Activated T-cell treated with anti-CD3 and anti-CD28 coated beads, Interleukin-2, amount 50 U/mL, for 4 hours (primary cell): ENCODE results near the gene ATF6B. TPM values are rescaled to one million over a fixed set of nuclear protein-coding genes. Genes with fewer than 3 reads are reported as not detected.
"Not testable (repeated sequence)": the region's sequence is repeated elsewhere in the genome, so short reads cannot be mapped to it uniquely, and the experiment has no call there.

Source experiments
- ATAC-seq, 2 donors: fragments of 200-7000 bp; cut with Tn5 transposase; one replicate each; pipeline ENCODE4 v1.10.0; 2021
- DNase-seq: peaks from one replicate; pipeline ENCODE4 v3.0.0-alpha.2; 2020
- H3K27me3 Mint-ChIP-seq: one replicate; pipeline ENCODE4 v1.8.0; 2021; ENCODE audit warnings: low read depth, mixed read lengths
- H3K36me3 Mint-ChIP-seq: one replicate; pipeline ENCODE4 v1.8.0; 2022; ENCODE audit warnings: mixed read lengths; ENCODE audit not compliant: insufficient read depth
- H3K4me1 Mint-ChIP-seq: one replicate; pipeline ENCODE4 v1.8.0; 2021; ENCODE audit warnings: low read depth, mixed read lengths
- H3K4me3 Mint-ChIP-seq: one replicate; pipeline ENCODE4 v1.8.0; 2021; ENCODE audit warnings: mild to moderate bottlenecking, moderate library complexity, mixed read lengths
- H3K9me3 Mint-ChIP-seq: one replicate; pipeline ENCODE4 v1.8.0; 2021; ENCODE audit warnings: mixed read lengths
- total RNA-seq, 3 donors: library from RNA; stranded (reverse); gene quantifications; one replicate each; pipeline ENCODE4 v1.2.1, GENCODE V29; 2021

ATF6B gene
- total RNA-seq, 3 donors from 2014 or later: 65.2 to 75.2 (median 67.2) TPM

- peaks cover 8% of the 10 kb centered on the region for H3K27me3 Mint-ChIP-seq
- no peaks in the 10 kb centered on the region for H3K9me3 Mint-ChIP-seq
- H3K4me1 Mint-ChIP-seq: no peaks in the 10 kb centered on the region
- no peak overlapping the region for H3K4me3 Mint-ChIP-seq
- ATAC-seq (no peak), DNase-seq (no peak)
- no peaks in the 10 kb centered on the region for H3K36me3 Mint-ChIP-seq
Measured at GRCh38 chr6:32079566-32080290, 48.3 kb downstream of the ATF6B start.

GRCh38 chr6:32076321-32076809 lies 51.7 kb downstream of the ATF6B start:
- Mint-ChIP-seq H3K4me1 (no peaks in the 10 kb centered on the region), H3K9me3 (no peaks in the 10 kb centered on the region), H3K4me3 (no peak overlapping the region), H3K27me3 (peaks cover 4% of the 10 kb centered on the region), H3K36me3 (no peaks in the 10 kb centered on the region)
- DNase-seq (no peak), ATAC-seq (no peak)

GRCh38 chr6:32075781-32076180 lies 52.3 kb downstream of the ATF6B start:
- Mint-ChIP-seq H3K4me3 (no peak overlapping the region), H3K36me3 (no peaks in the 10 kb centered on the region), H3K27me3 (peaks cover 4% of the 10 kb centered on the region), H3K4me1 (no peaks in the 10 kb centered on the region), H3K9me3 (no peaks in the 10 kb centered on the region)
- DNase-seq (no peak), ATAC-seq (no peak)

GRCh38 chr6:32074996-32075532 lies 53.0 kb downstream of the ATF6B start:
- no peaks in the 10 kb centered on the region for H3K36me3 Mint-ChIP-seq
- peaks cover 4% of the 10 kb centered on the region for H3K27me3 Mint-ChIP-seq
- no peak for DNase-seq
- no peaks in the 10 kb centered on the region for H3K4me1 Mint-ChIP-seq
- no peak for ATAC-seq
- no peak overlapping the region for H3K4me3 Mint-ChIP-seq
- H3K9me3 Mint-ChIP-seq: no peaks in the 10 kb centered on the region

GRCh38 chr6:32073613-32074012 lies 54.4 kb downstream of the ATF6B start:
- H3K9me3 Mint-ChIP-seq: no peaks in the 10 kb centered on the region
- H3K36me3 Mint-ChIP-seq: no peaks in the 10 kb centered on the region
- H3K4me1 Mint-ChIP-seq: no peaks in the 10 kb centered on the region
- DNase-seq (no peak), ATAC-seq (no peak)
- peaks cover 4% of the 10 kb centered on the region for H3K27me3 Mint-ChIP-seq
- H3K4me3 Mint-ChIP-seq: no peak overlapping the region

- no peak for DNase-seq
- no peak for ATAC-seq
- no peaks in the 10 kb centered on the region for H3K4me1 Mint-ChIP-seq
- no peaks in the 10 kb centered on the region for H3K9me3 Mint-ChIP-seq
- H3K27me3 Mint-ChIP-seq: peaks cover 4% of the 10 kb centered on the region
- H3K4me3 Mint-ChIP-seq: no peak overlapping the region
- no peaks in the 10 kb centered on the region for H3K36me3 Mint-ChIP-seq
Measured at GRCh38 chr6:32073101-32073500, 54.9 kb downstream of the ATF6B start.

- H3K27me3 Mint-ChIP-seq: peaks cover 4% of the 10 kb centered on the region
- H3K4me1 Mint-ChIP-seq: no peaks in the 10 kb centered on the region
- no peaks in the 10 kb centered on the region for H3K36me3 Mint-ChIP-seq
- ATAC-seq: no peak
- H3K9me3 Mint-ChIP-seq: no peaks in the 10 kb centered on the region
- DNase-seq: no peak
- H3K4me3 Mint-ChIP-seq: no peak overlapping the region
Measured at GRCh38 chr6:32070814-32071543, 57.1 kb downstream of the ATF6B start.

- ATAC-seq (no peak), DNase-seq (no peak)
- Mint-ChIP-seq H3K4me3 (no peak overlapping the region), H3K36me3 (no peaks in the 10 kb centered on the region), H3K9me3 (no peaks in the 10 kb centered on the region), H3K27me3 (peaks cover 3% of the 10 kb centered on the region), H3K4me1 (no peaks in the 10 kb centered on the region)
Measured at GRCh38 chr6:32069878-32070515, 58.0 kb downstream of the ATF6B start.

- peaks cover 3% of the 10 kb centered on the region for H3K27me3 Mint-ChIP-seq
- no peaks in the 10 kb centered on the region for H3K4me1 Mint-ChIP-seq
- DNase-seq: no peak
- ATAC-seq: no peak
- no peak overlapping the region for H3K4me3 Mint-ChIP-seq
- H3K36me3 Mint-ChIP-seq: no peaks in the 10 kb centered on the region
- H3K9me3 Mint-ChIP-seq: no peaks in the 10 kb centered on the region
Measured at GRCh38 chr6:32069460-32069859, 58.6 kb downstream of the ATF6B start.

- no peaks in the 10 kb centered on the region for H3K9me3 Mint-ChIP-seq
- H3K4me3 Mint-ChIP-seq: no peak overlapping the region
Measured at GRCh38 chr6:32068867-32069266, 59.2 kb downstream of the ATF6B start.

GRCh38 chr6:32068315-32068714 lies 59.7 kb downstream of the ATF6B start:
- H3K27me3 Mint-ChIP-seq, H3K4me1 Mint-ChIP-seq, DNase-seq, ATAC-seq, H3K9me3 Mint-ChIP-seq, H3K4me3 Mint-ChIP-seq, H3K36me3 Mint-ChIP-seq: not testable (repeated sequence)

More at GRCh38 chr6:32068867-32069266, 59.2 kb downstream of the ATF6B start:
- Mint-ChIP-seq H3K36me3 (no peaks in the 10 kb centered on the region), H3K4me1 (no peaks in the 10 kb centered on the region), H3K27me3 (peaks cover 3% of the 10 kb centered on the region)
- DNase-seq (no peak), ATAC-seq (no peak)

GRCh38 chr6:32067521-32067920 lies 60.5 kb downstream of the ATF6B start:
- not testable (repeated sequence) for ATAC-seq, H3K4me3 Mint-ChIP-seq, H3K27me3 Mint-ChIP-seq, H3K36me3 Mint-ChIP-seq, H3K9me3 Mint-ChIP-seq, H3K4me1 Mint-ChIP-seq, DNase-seq
